Endodermal cell (in vitro differentiated cells): ENCODE results near the gene PTPRT. TPM values are rescaled to one million over a fixed set of nuclear protein-coding genes. Genes with fewer than 3 reads are reported as not detected.

Experiments used
- DNase-seq: peaks from one replicate; pipeline ENCODE4 v3.0.0-alpha.2; 2017
- H3K27ac ChIP-seq: 2 replicates; pipeline ENCODE4 v1.5.1; 2013; ENCODE audit warnings: mild to moderate bottlenecking, low read depth, low read length, moderate library complexity
- H3K27me3 ChIP-seq: 2 replicates; pipeline ENCODE4 v1.6.1; 2013; ENCODE audit warnings: mild to moderate bottlenecking, low read length, moderate library complexity; ENCODE audit not compliant: insufficient read depth, control insufficient read depth, poor library complexity, severe bottlenecking
- H3K36me3 ChIP-seq: 2 replicates; pipeline ENCODE4 v1.7.0; 2013; ENCODE audit warnings: mild to moderate bottlenecking, low read length, moderate library complexity; ENCODE audit not compliant: control insufficient read depth, insufficient read depth
- H3K4me1 ChIP-seq: one replicate; pipeline ENCODE4 v1.7.0; 2013; ENCODE audit warnings: low read length; ENCODE audit not compliant: control insufficient read depth, insufficient read depth
- H3K4me3 ChIP-seq: 2 replicates; pipeline ENCODE4 v1.5.1; 2013; ENCODE audit warnings: mild to moderate bottlenecking, low read length, moderate library complexity
- H3K9ac ChIP-seq: 2 replicates; pipeline ENCODE4 v1.6.1; 2013; ENCODE audit warnings: mild to moderate bottlenecking, low read length, moderate library complexity; ENCODE audit not compliant: poor library complexity, severe bottlenecking; ENCODE audit errors: extremely low read depth
- H3K9me3 ChIP-seq: 2 replicates; pipeline ENCODE4 v1.6.1; 2013; ENCODE audit warnings: mild to moderate bottlenecking, low read length, moderate library complexity; ENCODE audit not compliant: control insufficient read depth
- H3K27ac Mint-ChIP-seq: 2 replicates; pipeline ENCODE4 v1.8.0; 2020; ENCODE audit warnings: mixed read lengths
- H3K27me3 Mint-ChIP-seq: 2 replicates; pipeline ENCODE4 v1.8.0; 2021; ENCODE audit warnings: mild to moderate bottlenecking, mixed read lengths; ENCODE audit not compliant: insufficient read depth
- H3K36me3 Mint-ChIP-seq: 2 replicates; pipeline ENCODE4 v1.8.0; 2020; ENCODE audit warnings: low read depth, mixed read lengths
- H3K4me1 Mint-ChIP-seq: 2 replicates; pipeline ENCODE4 v1.8.0; 2020; ENCODE audit warnings: mixed read lengths
- H3K4me3 Mint-ChIP-seq: 2 replicates; pipeline ENCODE4 v1.8.0; 2020; ENCODE audit warnings: mild to moderate bottlenecking, moderate library complexity, mixed read lengths
- H3K9me3 Mint-ChIP-seq: 2 replicates; pipeline ENCODE4 v1.8.0; 2020; ENCODE audit warnings: mild to moderate bottlenecking, mixed read lengths
- CTCF ChIP-seq: fragments of 200-600 bp; sonication (generic); conservative IDR thresholded peaks from 2 replicates; pipeline ENCODE4 v1.5.0; 2021; ENCODE audit warnings: antibody characterized with exemption, mild to moderate bottlenecking
- WGBS, 2 experiments: methylation state at CpG; one replicate each; pipeline versions ENCODE4 v1.1.5 to v1.1.7; 2013; ENCODE audit warnings: missing lambda C conversion rate in 2 of 2, mixed read lengths in 1 of 2; ENCODE audit not compliant: insufficient coverage in 1 of 2, insufficient read length in 1 of 2; 5-methylcytosine and 5-hydroxymethylcytosine counted together
- total RNA-seq, 2 donors: library from RNA; stranded (reverse); fragmentation: NEBNext Ultra II Directional in 1 of 2; extraction: Animal tissue kit (Norgen Biotek cat#: 25700) in 1 of 2; gene quantifications; 2 replicates in 1 of 2; 3 replicates in 1 of 2; pipeline ENCODE4 v1.2.1, GENCODE V29; 2021

Gene PTPRT
- total RNA-seq, 2 donors from 2014 or later, result 2.3 to 2.7 TPM

DNA sequence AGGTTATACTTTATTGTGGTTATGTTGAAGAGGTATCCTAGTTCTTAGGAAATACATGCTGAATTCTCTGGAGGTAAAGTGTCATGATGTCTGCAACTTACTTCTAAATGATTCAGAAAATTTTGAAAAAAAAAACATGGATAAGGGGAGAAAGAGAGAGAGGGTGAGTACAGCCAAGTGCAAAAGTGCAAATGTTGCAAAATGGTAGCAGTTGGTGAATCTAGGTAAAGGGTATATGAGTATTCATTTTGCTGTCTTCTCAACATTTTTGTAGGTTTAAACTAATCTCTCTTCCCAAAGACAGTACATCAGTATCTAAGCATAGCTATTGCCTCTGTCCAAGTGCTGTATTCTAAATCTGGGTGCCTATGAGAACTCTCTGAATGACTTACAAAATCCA is 992.1 kb downstream of the PTPRT start:
- no peaks in the 10 kb centered on the region for H3K9me3 Mint-ChIP-seq
- no peak overlapping the region for H3K4me3 ChIP-seq
- no peak overlapping the region for H3K27ac ChIP-seq
- no peaks in the 10 kb centered on the region for H3K36me3 Mint-ChIP-seq
- no peak for TF ChIP-seq CTCF
- no peak overlapping the region for H3K27ac Mint-ChIP-seq
- no peaks in the 10 kb centered on the region for H3K4me1 ChIP-seq
- H3K27me3 ChIP-seq, result no peaks in the 10 kb centered on the region
- no peak overlapping the region for H3K9ac ChIP-seq
- H3K9me3 ChIP-seq, result no peaks in the 10 kb centered on the region
- no peak overlapping the region for H3K4me3 Mint-ChIP-seq
- peaks cover 13% of the 10 kb centered on the region for H3K27me3 Mint-ChIP-seq
- no peaks in the 10 kb centered on the region for H3K36me3 ChIP-seq
- no peak for DNase-seq
- H3K4me1 Mint-ChIP-seq, result peaks cover under 1% of the 10 kb centered on the region

GRCh38 chr20:42193119-42193518 is 996.6 kb downstream of the PTPRT start:
- Mint-ChIP-seq H3K36me3 (no peaks in the 10 kb centered on the region), H3K27ac (no peak overlapping the region), H3K4me1 (peaks cover 8% of the 10 kb centered on the region), H3K4me3 (no peak overlapping the region), H3K9me3 (no peaks in the 10 kb centered on the region), H3K27me3 (peaks cover 24% of the 10 kb centered on the region)
- TF ChIP-seq CTCF, result no peak
- 82 to 89% methylated on average over 2 of the region's 2 CpGs for WGBS, 2 experiments
- no peak overlapping the region for H3K27ac ChIP-seq
- H3K4me3 ChIP-seq, result no peak overlapping the region
- no peaks in the 10 kb centered on the region for H3K9me3 ChIP-seq
- no peak overlapping the region for H3K9ac ChIP-seq
- H3K36me3 ChIP-seq, result no peaks in the 10 kb centered on the region
- no peaks in the 10 kb centered on the region for H3K27me3 ChIP-seq
- H3K4me1 ChIP-seq, result no peaks in the 10 kb centered on the region
- no peak for DNase-seq

- Histone ChIP-seq H3K9me3 (no peaks in the 10 kb centered on the region), H3K4me1 (no peaks in the 10 kb centered on the region), H3K27me3 (no peaks in the 10 kb centered on the region), H3K36me3 (no peaks in the 10 kb centered on the region), H3K9ac (no peak overlapping the region), H3K4me3 (no peak overlapping the region), H3K27ac (no peak overlapping the region)
- Mint-ChIP-seq H3K27me3 (peaks cover 32% of the 10 kb centered on the region), H3K9me3 (no peaks in the 10 kb centered on the region), H3K4me3 (no peak overlapping the region), H3K36me3 (no peaks in the 10 kb centered on the region), H3K4me1 (peaks cover 8% of the 10 kb centered on the region), H3K27ac (no peak overlapping the region)
- WGBS, 2 experiments, result 87% methylated on average over 2 of the region's 2 CpGs; no CpG with 5 or more reads in 1 of the 2 experiments
- TF ChIP-seq CTCF, result no peak
- no peak for DNase-seq
These were observed 997.4 kb downstream of the PTPRT start for GRCh38 chr20:42192321-42192720.
